Glutamatergic neuron (in vitro differentiated cells): ENCODE measurements around the gene NTF4. TPM values are rescaled to one million over a fixed set of nuclear protein-coding genes. Genes with fewer than 3 reads are reported as not detected.

Source experiments
- DNase-seq: peaks from one replicate; pipeline ENCODE4 v3.0.0; 2022
- H3K27ac Mint-ChIP-seq: one replicate; pipeline ENCODE4 v1.8.0; 2020; ENCODE audit warnings: mild to moderate bottlenecking, mixed read lengths, inconsistent platforms; ENCODE audit not compliant: unreplicated experiment
- H3K27me3 Mint-ChIP-seq: one replicate; pipeline ENCODE4 v1.8.0; 2020; ENCODE audit warnings: mild to moderate bottlenecking, moderate library complexity, mixed read lengths, inconsistent platforms; ENCODE audit not compliant: unreplicated experiment
- H3K36me3 Mint-ChIP-seq: one replicate; pipeline ENCODE4 v1.8.0; 2020; ENCODE audit warnings: mild to moderate bottlenecking, mixed read lengths, inconsistent platforms; ENCODE audit not compliant: unreplicated experiment
- H3K4me1 Mint-ChIP-seq: one replicate; pipeline ENCODE4 v1.8.0; 2020; ENCODE audit warnings: mild to moderate bottlenecking, low read depth, mixed read lengths, inconsistent platforms; ENCODE audit not compliant: unreplicated experiment
- H3K4me3 Mint-ChIP-seq: one replicate; pipeline ENCODE4 v1.8.0; 2020; ENCODE audit warnings: mild to moderate bottlenecking, mixed read lengths, inconsistent platforms; ENCODE audit not compliant: unreplicated experiment
- H3K9me3 Mint-ChIP-seq: one replicate; pipeline ENCODE4 v1.8.0; 2020; ENCODE audit warnings: mild to moderate bottlenecking, moderate library complexity, mixed read lengths, inconsistent platforms; ENCODE audit not compliant: unreplicated experiment
- CTCF ChIP-seq: fragments of 200-600 bp; sonication (generic); IDR thresholded peaks from one replicate; pipeline ENCODE4 v1.5.0; 2021; ENCODE audit not compliant: partially characterized antibody, unreplicated experiment
- total RNA-seq: library from RNA; stranded (reverse); fragmentation: NEBNext Ultra II Directional; extraction: Animal tissue kit (Norgen Biotek cat#: 25700); gene quantifications from one replicate; pipeline ENCODE4 v1.2.1, GENCODE V29; 2021; ENCODE audit not compliant: unreplicated experiment

Gene NTF4
- total RNA-seq, 1 donor from 2014 or later: not detected

- no peak overlapping the region for H3K27ac Mint-ChIP-seq
- H3K4me1 Mint-ChIP-seq: peaks cover 11% of the 10 kb centered on the region
- no peak for TF ChIP-seq CTCF
- DNase-seq: no peak
- H3K9me3 Mint-ChIP-seq: peaks cover 4% of the 10 kb centered on the region
- H3K36me3 Mint-ChIP-seq: peaks cover 22% of the 10 kb centered on the region
- no peak overlapping the region for H3K4me3 Mint-ChIP-seq
- H3K27me3 Mint-ChIP-seq: peaks cover 25% of the 10 kb centered on the region
Measured at GRCh38 chr19:49070416-49070815, 5.8 kb upstream of the NTF4 start.

GRCh38 chr19:49069026-49069425 is 4.4 kb upstream of the NTF4 start:
- no peak for DNase-seq
- H3K27me3 Mint-ChIP-seq: peaks cover 24% of the 10 kb centered on the region
- H3K4me1 Mint-ChIP-seq: peaks cover 12% of the 10 kb centered on the region
- H3K36me3 Mint-ChIP-seq: peaks cover 22% of the 10 kb centered on the region
- H3K27ac Mint-ChIP-seq: no peak overlapping the region
- H3K9me3 Mint-ChIP-seq: peaks cover 3% of the 10 kb centered on the region
- no peak overlapping the region for H3K4me3 Mint-ChIP-seq
- no peak for TF ChIP-seq CTCF

GRCh38 chr19:49067554-49067953 is 2.9 kb upstream of the NTF4 start:
- no peak for DNase-seq
- no peak overlapping the region for H3K27ac Mint-ChIP-seq
- H3K27me3 Mint-ChIP-seq: peaks cover 13% of the 10 kb centered on the region
- H3K9me3 Mint-ChIP-seq: no peaks in the 10 kb centered on the region
- H3K4me1 Mint-ChIP-seq: peaks cover 12% of the 10 kb centered on the region
- H3K36me3 Mint-ChIP-seq: peaks cover 11% of the 10 kb centered on the region
- no peak for TF ChIP-seq CTCF
- H3K4me3 Mint-ChIP-seq: no peak overlapping the region

- Mint-ChIP-seq H3K4me1 (peaks cover 12% of the 10 kb centered on the region), H3K9me3 (no peaks in the 10 kb centered on the region), H3K4me3 (peak overlapping the region; percentile 15), H3K27ac (no peak overlapping the region), H3K27me3 (peaks cover 10% of the 10 kb centered on the region), H3K36me3 (peaks cover 11% of the 10 kb centered on the region)
- TF ChIP-seq CTCF: no peak
- no peak for DNase-seq
Measured at GRCh38 chr19:49065905-49066512, 1.4 kb upstream of the NTF4 start.

GRCh38 chr19:49064029-49064629 is 489 bp downstream of the NTF4 start:
- H3K4me3 Mint-ChIP-seq: peak overlapping the region; percentile 49
- DNase-seq: no peak
- no peak for TF ChIP-seq CTCF
- peaks cover 9% of the 10 kb centered on the region for H3K27me3 Mint-ChIP-seq
- H3K36me3 Mint-ChIP-seq: peaks cover 5% of the 10 kb centered on the region
- no peak overlapping the region for H3K27ac Mint-ChIP-seq
- H3K9me3 Mint-ChIP-seq: no peaks in the 10 kb centered on the region
- H3K4me1 Mint-ChIP-seq: peaks cover 12% of the 10 kb centered on the region
